ENCODE data around the gene ENOX1. TPM values are rescaled to one million over a fixed set of nuclear protein-coding genes. Genes with fewer than 3 reads are reported as not detected.

Gene ENOX1
- total RNA-seq, 2 experiments from 2014 or later: 2.4 TPM; not detected in 1

- H3K4me3 Mint-ChIP-seq: no peak overlapping the region
- ATAC-seq: no peak
- peaks cover 2% of the 10 kb centered on the region for H3K9me3 Mint-ChIP-seq (ENCODE audit: low read depth)
- H3K36me3 Mint-ChIP-seq: no peaks in the 10 kb centered on the region
- H3K27ac Mint-ChIP-seq: no peak overlapping the region
- H3K4me1 Mint-ChIP-seq: no peaks in the 10 kb centered on the region
- CTCF ChIA-PET: no interaction called here
- peaks cover 38% of the 10 kb centered on the region for H3K27me3 Mint-ChIP-seq
- DNase-seq: no peak
Observed at GRCh38 chr13:43377149-43377548, 409.6 kb downstream of the ENOX1 start.

GRCh38 chr13:43376596-43376995, 410.2 kb downstream of the ENOX1 start:
- CTCF ChIA-PET: no interaction called here
- H3K4me1 Mint-ChIP-seq: no peaks in the 10 kb centered on the region
- peaks cover 35% of the 10 kb centered on the region for H3K27me3 Mint-ChIP-seq

GRCh38 chr13:43375797-43376465, 410.8 kb downstream of the ENOX1 start:
- Mint-ChIP-seq H3K4me3 (no peak overlapping the region), H3K27me3 (peaks cover 35% of the 10 kb centered on the region), H3K9me3 (ENCODE audit: low read depth) (peaks cover 2% of the 10 kb centered on the region), H3K27ac (no peak overlapping the region), H3K4me1 (no peaks in the 10 kb centered on the region), H3K36me3 (no peaks in the 10 kb centered on the region)
- CTCF ChIA-PET: no interaction called here
- DNase-seq: no peak
- no peak for ATAC-seq

More at GRCh38 chr13:43376596-43376995, 410.2 kb downstream of the ENOX1 start:
- Mint-ChIP-seq H3K9me3 (ENCODE audit: low read depth) (peaks cover 2% of the 10 kb centered on the region), H3K27ac (no peak overlapping the region), H3K4me3 (no peak overlapping the region), H3K36me3 (no peaks in the 10 kb centered on the region)
- DNase-seq: no peak
- no peak for ATAC-seq

- no peak for ATAC-seq
- H3K36me3 Mint-ChIP-seq: no peaks in the 10 kb centered on the region
- no peak overlapping the region for H3K27ac Mint-ChIP-seq
- H3K27me3 Mint-ChIP-seq: peaks cover 33% of the 10 kb centered on the region
- H3K9me3 Mint-ChIP-seq (ENCODE audit: low read depth): peaks cover 2% of the 10 kb centered on the region
- H3K4me3 Mint-ChIP-seq: no peak overlapping the region
- no peaks in the 10 kb centered on the region for H3K4me1 Mint-ChIP-seq
- CTCF ChIA-PET: no interaction called here
- DNase-seq: no peak
Observed at GRCh38 chr13:43374621-43375020, 412.2 kb downstream of the ENOX1 start.

GRCh38 chr13:43373400-43373799, 413.4 kb downstream of the ENOX1 start:
- H3K4me1 Mint-ChIP-seq: peaks cover under 1% of the 10 kb centered on the region
- ATAC-seq (no peak), DNase-seq (no peak)
- peaks cover 27% of the 10 kb centered on the region for H3K27me3 Mint-ChIP-seq
- H3K36me3 Mint-ChIP-seq: no peaks in the 10 kb centered on the region
- no peak overlapping the region for H3K4me3 Mint-ChIP-seq
- H3K27ac Mint-ChIP-seq: no peak overlapping the region
- no peaks in the 10 kb centered on the region for H3K9me3 Mint-ChIP-seq (ENCODE audit: low read depth)
- CTCF ChIA-PET: no interaction called here

GRCh38 chr13:43370842-43371241, 415.9 kb downstream of the ENOX1 start:
- ATAC-seq (no peak), DNase-seq (no peak)
- H3K4me3 Mint-ChIP-seq: no peak overlapping the region
- peaks cover 2% of the 10 kb centered on the region for H3K36me3 Mint-ChIP-seq
- H3K9me3 Mint-ChIP-seq (ENCODE audit: low read depth): no peaks in the 10 kb centered on the region
- CTCF ChIA-PET: no interaction called here
- H3K4me1 Mint-ChIP-seq: peaks cover 10% of the 10 kb centered on the region
- peaks cover 11% of the 10 kb centered on the region for H3K27me3 Mint-ChIP-seq
- H3K27ac Mint-ChIP-seq: no peak overlapping the region

DNA sequence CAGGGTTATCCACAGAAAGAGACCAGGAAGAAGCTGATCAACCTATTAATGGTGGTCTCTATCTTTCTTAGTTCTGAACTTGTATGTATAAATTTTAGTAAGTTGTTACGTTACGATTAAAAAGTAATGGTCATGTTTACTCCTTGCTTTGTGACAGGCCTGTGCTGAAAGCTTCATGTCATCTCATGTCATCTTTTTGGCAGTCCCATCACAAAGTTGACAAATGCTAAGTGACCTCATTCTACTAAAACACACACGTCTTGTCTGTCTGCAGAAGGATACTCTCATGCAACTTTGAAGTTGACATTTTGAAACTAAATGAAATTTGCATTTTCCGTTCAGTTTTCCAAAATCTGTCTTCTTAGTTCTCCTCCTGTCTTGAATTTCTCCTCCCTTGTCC, 417.5 kb downstream of the ENOX1 start:
- Mint-ChIP-seq H3K4me1 (peaks cover 10% of the 10 kb centered on the region), H3K36me3 (peaks cover 2% of the 10 kb centered on the region), H3K9me3 (ENCODE audit: low read depth) (no peaks in the 10 kb centered on the region), H3K27me3 (peaks cover 11% of the 10 kb centered on the region), H3K27ac (no peak overlapping the region), H3K4me3 (no peak overlapping the region)
- no peak for DNase-seq
- CTCF ChIA-PET: no interaction called here
- ATAC-seq: no peak

GRCh38 chr13:43368003-43368402, 418.8 kb downstream of the ENOX1 start:
- Mint-ChIP-seq H3K27me3 (peaks cover 5% of the 10 kb centered on the region), H3K4me1 (peaks cover 10% of the 10 kb centered on the region), H3K27ac (peak overlapping the region; percentile 65), H3K36me3 (peaks cover 2% of the 10 kb centered on the region), H3K4me3 (peak overlapping the region; percentile 34), H3K9me3 (ENCODE audit: low read depth) (no peaks in the 10 kb centered on the region)
- ATAC-seq (peak; percentile 58), DNase-seq (no peak)
- CTCF ChIA-PET: no interaction called here

DNA sequence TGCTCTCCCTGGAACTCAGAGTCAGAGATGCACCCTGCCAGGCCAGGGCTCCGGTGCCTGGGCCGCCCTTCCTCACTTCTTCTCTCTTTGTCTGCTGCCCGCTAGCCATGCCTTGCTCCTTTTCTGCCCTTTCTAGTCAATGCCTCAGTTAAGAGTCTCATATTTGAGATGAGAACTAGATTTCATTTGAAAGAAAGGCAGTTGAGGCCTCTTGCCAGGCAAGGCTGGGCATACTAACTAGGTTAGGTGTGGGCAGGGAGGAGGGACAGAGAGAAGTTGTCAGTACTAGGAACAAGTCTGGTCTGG, 421.8 kb downstream of the ENOX1 start:
- Mint-ChIP-seq H3K27ac (no peak overlapping the region), H3K9me3 (ENCODE audit: low read depth) (no peaks in the 10 kb centered on the region), H3K4me1 (peaks cover 10% of the 10 kb centered on the region), H3K27me3 (no peaks in the 10 kb centered on the region), H3K4me3 (no peak overlapping the region), H3K36me3 (peaks cover 2% of the 10 kb centered on the region)
- DNase-seq: no peak
- CTCF ChIA-PET: no interaction called here
- no peak for ATAC-seq

DNA sequence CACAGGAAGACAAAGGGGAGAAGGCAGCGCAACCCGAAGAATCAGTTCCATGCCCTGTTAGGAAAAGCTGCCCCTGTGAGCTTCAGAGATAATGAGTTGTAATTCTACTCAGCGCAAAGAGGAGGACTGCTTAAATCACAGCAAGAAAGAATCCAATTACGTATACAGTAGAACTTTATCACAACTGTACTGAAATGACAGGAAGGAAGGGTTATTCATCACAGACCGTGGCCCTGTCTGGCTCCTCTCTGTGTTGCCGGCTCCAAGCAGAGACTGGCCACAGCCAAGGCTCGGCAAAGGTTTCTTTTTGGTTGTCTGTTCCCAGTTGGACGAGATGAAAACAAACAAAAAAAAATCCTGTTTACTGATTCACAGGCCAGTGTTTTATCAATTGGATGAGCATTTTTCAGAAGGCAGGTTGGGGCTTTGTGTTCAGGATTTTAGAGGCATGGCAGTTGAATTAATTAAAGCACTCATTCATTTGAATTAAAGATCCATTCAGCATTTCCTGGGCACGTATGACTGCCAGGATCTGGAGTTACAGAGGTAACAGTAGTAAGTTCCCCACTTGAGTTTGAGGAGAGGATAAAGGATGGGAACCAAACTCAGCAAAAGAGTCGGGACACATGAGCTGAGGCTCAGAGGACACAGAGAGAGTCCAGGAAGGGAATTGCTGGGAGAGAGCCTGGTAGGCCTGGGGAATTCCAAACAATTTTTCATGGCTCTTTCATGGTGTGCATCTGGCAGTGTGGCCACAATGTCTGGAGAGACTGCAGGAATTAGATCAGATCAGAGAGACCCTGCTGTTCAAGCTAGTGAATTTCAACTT, 422.3 kb downstream of the ENOX1 start:
- H3K27ac Mint-ChIP-seq: no peak overlapping the region
- peaks cover 10% of the 10 kb centered on the region for H3K4me1 Mint-ChIP-seq
- ATAC-seq: no peak
- DNase-seq: no peak
- H3K27me3 Mint-ChIP-seq: no peaks in the 10 kb centered on the region
- CTCF ChIA-PET: no interaction called here
- peaks cover 2% of the 10 kb centered on the region for H3K36me3 Mint-ChIP-seq
- no peak overlapping the region for H3K4me3 Mint-ChIP-seq
- no peaks in the 10 kb centered on the region for H3K9me3 Mint-ChIP-seq (ENCODE audit: low read depth)

DNA sequence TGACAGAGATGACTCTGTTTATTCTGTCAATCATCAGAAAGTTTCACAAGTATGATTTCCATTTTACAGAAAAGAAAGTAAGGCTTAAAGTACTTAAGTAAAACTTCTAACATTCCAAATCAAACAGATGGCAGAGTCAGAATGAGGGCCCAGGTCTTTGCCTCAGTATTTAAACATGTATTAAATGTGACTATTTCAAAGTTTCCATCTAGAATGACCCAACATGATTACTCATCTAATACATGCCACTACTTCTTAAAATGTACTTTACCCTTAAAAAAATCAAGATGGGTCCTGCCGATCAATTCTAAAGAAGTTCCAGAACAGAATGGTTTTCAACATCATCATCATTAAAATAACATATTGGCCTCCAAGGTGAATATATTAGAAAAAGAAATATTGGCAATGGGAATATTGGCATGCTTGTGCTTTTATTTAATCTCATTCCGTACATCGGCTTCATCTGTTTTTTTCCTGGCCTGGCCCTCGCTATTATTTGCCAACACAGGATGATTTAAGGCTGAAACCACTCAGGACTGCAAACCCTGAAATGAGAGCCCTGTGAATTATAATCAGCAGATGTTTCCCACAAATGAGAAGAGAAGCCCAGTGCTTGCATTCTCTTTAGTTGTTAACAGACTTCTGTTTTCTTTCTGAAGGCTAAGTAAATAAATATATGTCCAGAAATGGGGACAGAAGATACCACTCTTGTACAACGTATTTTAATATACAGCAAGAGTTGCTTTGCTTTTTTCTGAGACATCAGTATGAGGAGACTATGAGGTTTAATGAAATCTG, 423.4 kb downstream of the ENOX1 start:
- no peak for ATAC-seq

GRCh38 chr13:43362556-43362955, 424.2 kb downstream of the ENOX1 start:
- Mint-ChIP-seq H3K4me3 (no peak overlapping the region), H3K9me3 (ENCODE audit: low read depth) (no peaks in the 10 kb centered on the region), H3K27me3 (no peaks in the 10 kb centered on the region), H3K4me1 (peaks cover 6% of the 10 kb centered on the region), H3K27ac (no peak overlapping the region), H3K36me3 (no peaks in the 10 kb centered on the region)
- CTCF ChIA-PET: no interaction called here
- DNase-seq (no peak), ATAC-seq (no peak)

More for the DNA sequence above, 423.4 kb downstream of the ENOX1 start:
- Mint-ChIP-seq H3K4me1 (peaks cover 9% of the 10 kb centered on the region), H3K27ac (no peak overlapping the region), H3K4me3 (no peak overlapping the region), H3K27me3 (no peaks in the 10 kb centered on the region), H3K9me3 (ENCODE audit: low read depth) (no peaks in the 10 kb centered on the region), H3K36me3 (peaks cover 2% of the 10 kb centered on the region)
- CTCF ChIA-PET: no interaction called here
- DNase-seq: no peak

- H3K27ac Mint-ChIP-seq: no peak overlapping the region
- DNase-seq (no peak), ATAC-seq (no peak)
- no peaks in the 10 kb centered on the region for H3K36me3 Mint-ChIP-seq
- no peaks in the 10 kb centered on the region for H3K27me3 Mint-ChIP-seq
- no peaks in the 10 kb centered on the region for H3K9me3 Mint-ChIP-seq (ENCODE audit: low read depth)
- CTCF ChIA-PET: no interaction called here
- H3K4me3 Mint-ChIP-seq: no peak overlapping the region
- H3K4me1 Mint-ChIP-seq: peaks cover 5% of the 10 kb centered on the region
Observed at GRCh38 chr13:43360892-43361610, 425.7 kb downstream of the ENOX1 start.
